ENCODE measurements around the gene DMBX1. TPM values are rescaled to one million over a fixed set of nuclear protein-coding genes. Genes with fewer than 3 reads are reported as not detected.

Gene DMBX1
- total RNA-seq, 3 donors from 2014 or later, result not detected

DNA sequence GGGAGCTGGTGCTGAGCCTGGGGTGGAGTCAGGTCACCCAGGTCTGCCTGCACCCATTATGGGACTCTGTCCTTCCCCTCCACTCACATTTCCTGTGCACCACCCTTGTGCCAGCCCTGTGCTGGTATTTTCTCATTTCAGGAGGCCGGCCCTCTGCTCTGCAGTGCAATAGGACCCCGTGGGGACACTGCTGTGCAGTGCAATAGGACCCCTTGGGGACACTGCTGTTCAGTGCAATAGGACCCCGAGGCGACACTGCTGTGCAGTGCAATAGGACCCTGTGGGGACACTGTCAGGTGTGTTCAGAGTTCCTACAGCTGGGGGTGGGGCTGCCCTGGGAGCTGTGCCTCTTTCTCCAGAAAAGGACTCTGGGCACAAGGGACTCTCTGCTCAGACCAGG is 36.2 kb upstream of the DMBX1 start:
- peaks cover 0 to 8% of the 10 kb centered on the region in 2 donors for H3K27me3 ChIP-seq
- no peak for TF ChIP-seq POLR2AphosphoS5 (IDR thresholded peaks at IDR 0.05)
- no peak for TF ChIP-seq POLR2A (IDR thresholded peaks at IDR 0.05)
- TF ChIP-seq, protein P1, sequence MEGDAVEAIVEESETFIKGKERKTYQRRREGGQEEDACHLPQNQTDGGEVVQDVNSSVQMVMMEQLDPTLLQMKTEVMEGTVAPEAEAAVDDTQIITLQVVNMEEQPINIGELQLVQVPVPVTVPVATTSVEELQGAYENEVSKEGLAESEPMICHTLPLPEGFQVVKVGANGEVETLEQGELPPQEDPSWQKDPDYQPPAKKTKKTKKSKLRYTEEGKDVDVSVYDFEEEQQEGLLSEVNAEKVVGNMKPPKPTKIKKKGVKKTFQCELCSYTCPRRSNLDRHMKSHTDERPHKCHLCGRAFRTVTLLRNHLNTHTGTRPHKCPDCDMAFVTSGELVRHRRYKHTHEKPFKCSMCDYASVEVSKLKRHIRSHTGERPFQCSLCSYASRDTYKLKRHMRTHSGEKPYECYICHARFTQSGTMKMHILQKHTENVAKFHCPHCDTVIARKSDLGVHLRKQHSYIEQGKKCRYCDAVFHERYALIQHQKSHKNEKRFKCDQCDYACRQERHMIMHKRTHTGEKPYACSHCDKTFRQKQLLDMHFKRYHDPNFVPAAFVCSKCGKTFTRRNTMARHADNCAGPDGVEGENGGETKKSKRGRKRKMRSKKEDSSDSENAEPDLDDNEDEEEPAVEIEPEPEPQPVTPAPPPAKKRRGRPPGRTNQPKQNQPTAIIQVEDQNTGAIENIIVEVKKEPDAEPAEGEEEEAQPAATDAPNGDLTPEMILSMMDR (IDR thresholded peaks at IDR 0.05), result no peak
- intact Hi-C loops (cut with DNase I; ENCODE audit: low total_unique reads), result no loop called here

DNA sequence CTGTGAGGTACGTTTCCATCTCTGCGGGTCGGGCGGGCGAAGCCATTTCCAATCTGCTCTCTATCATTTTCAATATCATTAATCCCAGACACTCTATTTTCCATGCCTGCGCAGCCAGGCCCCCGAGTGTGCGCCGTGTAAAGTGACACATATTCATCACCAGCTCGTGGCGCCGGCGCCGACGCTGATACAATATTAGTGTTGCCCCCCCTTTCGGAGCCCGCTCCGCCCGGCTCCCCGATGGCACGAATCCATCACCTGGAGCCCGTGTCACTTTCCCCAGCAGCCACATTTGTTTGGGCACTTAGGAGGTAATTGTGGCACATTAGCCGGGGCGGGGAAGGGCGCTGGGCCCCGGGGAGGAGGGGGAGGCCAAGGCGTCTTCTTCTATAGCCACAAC is 33.7 kb upstream of the DMBX1 start:
- no peaks in the 10 kb centered on the region for H3K9me3 ChIP-seq
- H3K36me3 ChIP-seq, result no peaks in the 10 kb centered on the region
- intact Hi-C loops (cut with DNase I; ENCODE audit: low total_unique reads), result no loop called here

More for the DNA sequence above, 36.2 kb upstream of the DMBX1 start:
- Histone ChIP-seq H3K4me1 (no peaks in the 10 kb centered on the region), H3K4me3 (no peak overlapping the region), H3K9me3 (no peaks in the 10 kb centered on the region), H3K27ac (no peak overlapping the region), H3K36me3 (no peaks in the 10 kb centered on the region)
- no peak for DNase-seq (ENCODE audit: low spot score in 2 of 2)

DNA sequence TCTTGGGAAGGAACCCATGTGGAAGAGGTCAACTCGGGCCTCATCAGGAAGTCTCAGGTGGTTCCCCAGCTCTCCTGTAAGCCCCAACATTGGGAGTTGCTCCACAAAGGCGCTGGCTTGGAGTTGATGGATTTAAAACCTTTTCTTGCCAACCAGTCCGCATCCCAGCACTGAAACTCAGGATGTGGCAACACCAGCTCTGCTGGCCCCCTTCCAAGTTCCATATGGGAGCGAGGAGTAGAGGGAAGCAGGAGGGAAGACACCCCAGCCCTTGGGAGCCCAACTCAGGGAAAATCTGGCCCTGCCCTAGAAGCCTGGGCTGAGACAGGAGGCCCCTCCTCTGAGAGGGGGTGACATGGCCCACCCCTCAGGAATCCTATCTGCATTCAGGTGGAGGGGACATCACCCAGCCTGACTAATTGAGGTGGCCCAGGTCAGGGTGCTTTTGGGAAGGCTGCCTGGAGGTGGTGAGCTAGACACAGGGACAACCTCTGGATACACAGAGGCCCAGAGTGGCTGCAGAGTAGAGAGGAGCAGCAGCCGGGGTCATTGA is 33.1 kb upstream of the DMBX1 start:
- no peak for TF ChIP-seq POLR2A (IDR thresholded peaks at IDR 0.05)
- TF ChIP-seq, protein P1 (IDR thresholded peaks at IDR 0.05), result no peak
- no peak for TF ChIP-seq POLR2AphosphoS5 (IDR thresholded peaks at IDR 0.05)
- intact Hi-C loops (cut with DNase I; ENCODE audit: low total_unique reads), result no loop called here

More for the DNA sequence above, 33.7 kb upstream of the DMBX1 start:
- Histone ChIP-seq H3K4me3 (no peak overlapping the region), H3K27me3 (peaks cover 0 to 4% of the 10 kb centered on the region in 2 donors), H3K4me1 (no peaks in the 10 kb centered on the region), H3K27ac (no peak overlapping the region)
- TF ChIP-seq POLR2A (IDR thresholded peaks at IDR 0.05) (no peak), POLR2AphosphoS5 (IDR thresholded peaks at IDR 0.05) (no peak)
- TF ChIP-seq, protein P1 (IDR thresholded peaks at IDR 0.05), result no peak
- no peak for DNase-seq (ENCODE audit: low spot score in 2 of 2)

DNA sequence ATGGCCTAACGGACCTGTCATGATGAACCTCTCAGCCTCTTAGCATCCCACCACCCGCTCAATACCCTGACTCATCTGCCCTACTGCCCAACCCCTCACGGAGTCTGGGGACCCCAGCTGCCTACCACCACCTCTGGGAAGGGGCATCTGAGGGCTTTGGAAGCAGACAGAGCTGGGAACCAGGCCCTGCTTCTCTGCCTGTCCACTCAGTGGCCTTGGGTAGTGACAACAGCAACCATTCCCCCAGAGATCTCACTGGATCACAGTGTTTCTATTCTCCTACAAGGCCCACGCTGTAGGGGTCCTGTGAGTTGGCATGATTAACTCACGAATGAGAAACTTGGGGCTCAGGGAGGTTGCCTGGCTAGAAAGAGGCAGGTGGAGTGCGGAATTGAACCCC is 32.5 kb upstream of the DMBX1 start:
- H3K4me1 ChIP-seq, result no peaks in the 10 kb centered on the region
- intact Hi-C loops (cut with DNase I; ENCODE audit: low total_unique reads), result no loop called here
- no peaks in the 10 kb centered on the region for H3K9me3 ChIP-seq
- H3K27me3 ChIP-seq, result peaks cover 0 to 4% of the 10 kb centered on the region in 2 donors
- DNase-seq (ENCODE audit: low spot score in 2 of 2), result no peak
- no peak overlapping the region for H3K27ac ChIP-seq
- TF ChIP-seq, protein P1 (IDR thresholded peaks at IDR 0.05), result no peak
- no peak for TF ChIP-seq POLR2A (IDR thresholded peaks at IDR 0.05)
- no peak for TF ChIP-seq POLR2AphosphoS5 (IDR thresholded peaks at IDR 0.05)
- no peak overlapping the region for H3K4me3 ChIP-seq
- H3K36me3 ChIP-seq, result no peaks in the 10 kb centered on the region

More for the DNA sequence above, 33.1 kb upstream of the DMBX1 start:
- Histone ChIP-seq H3K9me3 (no peaks in the 10 kb centered on the region), H3K4me3 (no peak overlapping the region), H3K27me3 (peaks cover 0 to 4% of the 10 kb centered on the region in 2 donors), H3K27ac (no peak overlapping the region), H3K36me3 (no peaks in the 10 kb centered on the region), H3K4me1 (no peaks in the 10 kb centered on the region)
- no peak for DNase-seq (ENCODE audit: low spot score in 2 of 2)

DNA sequence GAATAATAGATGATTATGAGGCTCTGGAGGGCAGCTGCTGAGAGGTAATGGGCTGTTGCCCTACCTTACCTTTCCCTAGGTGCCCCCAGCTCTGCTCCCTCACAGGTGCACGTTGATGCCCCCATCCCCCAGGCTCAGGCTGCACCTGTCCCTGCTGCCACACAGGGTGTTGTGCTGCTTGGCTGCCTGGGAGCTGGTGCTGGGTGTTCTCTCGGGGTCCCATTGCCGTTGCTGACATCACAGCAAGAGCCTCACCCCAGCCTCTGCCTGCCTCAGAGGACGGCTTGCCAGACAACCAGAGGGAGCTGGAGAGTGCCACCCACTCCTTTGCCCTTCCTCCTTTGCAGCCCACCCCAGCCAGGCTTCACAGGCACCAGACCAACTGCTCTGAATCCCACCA is 31.4 kb upstream of the DMBX1 start:
- no peaks in the 10 kb centered on the region for H3K9me3 ChIP-seq
- TF ChIP-seq, protein P1 (IDR thresholded peaks at IDR 0.05), result no peak
- TF ChIP-seq POLR2A (IDR thresholded peaks at IDR 0.05) (no peak), POLR2AphosphoS5 (IDR thresholded peaks at IDR 0.05) (no peak)
- no peaks in the 10 kb centered on the region for H3K36me3 ChIP-seq
- DNase-seq (ENCODE audit: low spot score in 2 of 2), result no peak
- no peak overlapping the region for H3K27ac ChIP-seq
- H3K27me3 ChIP-seq, result peaks cover 0 to 4% of the 10 kb centered on the region in 2 donors
- H3K4me1 ChIP-seq, result no peaks in the 10 kb centered on the region
- H3K4me3 ChIP-seq, result no peak overlapping the region
- intact Hi-C loops (cut with DNase I; ENCODE audit: low total_unique reads), result no loop called here
